HG02571 (cell line): ENCODE measurements around the gene SNURF.
"Not testable (repeated sequence)": the region's sequence is repeated elsewhere in the genome, so short reads cannot be mapped to it uniquely, and the experiment has no call there.

Experiments used
- ATAC-seq: cut with Tn5 transposase; IDR thresholded peaks from one replicate; pipeline ENCODE4 v1.9.1; 2021; ENCODE audit warnings: mild to moderate bottlenecking, moderate library complexity; ENCODE audit not compliant: unreplicated experiment

The SNURF gene

DNA sequence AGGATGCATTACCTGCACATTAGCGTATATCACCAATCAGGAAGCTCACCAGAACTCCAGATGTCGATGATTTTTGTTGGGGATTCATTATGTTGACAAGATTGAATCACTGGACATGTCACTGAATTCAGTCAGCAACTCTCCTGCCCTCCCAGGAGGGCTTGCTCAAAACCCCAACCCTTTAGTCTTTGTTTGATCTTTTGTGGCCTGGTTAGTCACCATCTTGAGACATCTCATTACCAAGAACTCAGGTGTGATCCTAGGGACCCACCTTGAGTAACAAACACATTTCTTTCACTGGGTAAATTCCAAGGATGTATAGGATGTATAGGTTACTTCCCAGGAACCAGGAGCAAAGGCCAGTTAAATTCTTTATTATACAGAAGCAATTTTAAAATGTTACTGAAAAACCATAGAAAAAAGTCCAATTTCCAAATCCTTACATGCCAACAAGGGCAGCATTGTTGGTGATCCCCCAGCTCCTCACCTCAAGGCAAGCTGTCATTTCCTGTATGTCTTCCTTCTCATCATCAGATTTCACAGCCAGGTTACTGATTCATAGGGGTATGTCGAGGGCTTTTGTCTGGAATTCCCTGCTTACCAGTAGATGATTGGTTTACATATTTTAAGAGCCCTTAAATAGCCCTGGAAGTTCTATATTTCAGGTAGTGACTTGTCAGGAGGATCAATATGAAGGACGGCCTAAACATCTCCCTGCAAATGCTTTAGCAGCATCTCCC lies 11.7 kb downstream of the SNURF start:
- ATAC-seq = no peak

- no peak for ATAC-seq
Measured at GRCh38 chr15:24971052-24971451, 16.3 kb downstream of the SNURF start.

GRCh38 chr15:24971772-24972171 lies 17.0 kb downstream of the SNURF start:
- ATAC-seq = no peak

DNA sequence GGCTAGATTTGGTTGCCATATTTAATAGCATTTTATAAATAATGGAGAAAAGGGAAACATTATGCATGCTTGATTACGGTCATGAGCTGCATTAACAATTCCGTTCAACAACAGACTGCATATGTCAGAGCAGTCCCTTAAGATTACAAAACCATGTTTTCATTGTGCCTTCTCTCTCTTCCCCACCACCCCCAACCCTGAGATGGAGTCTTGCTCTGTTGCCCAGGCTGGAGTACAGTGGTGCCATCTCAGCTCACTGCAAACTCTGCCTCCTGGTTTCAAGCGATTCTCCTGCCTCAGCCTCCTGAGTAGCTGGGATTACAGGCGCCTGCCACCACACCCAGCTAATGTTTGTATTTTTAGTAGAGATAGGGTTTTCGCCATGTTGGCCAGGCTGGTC lies 17.9 kb downstream of the SNURF start:
- not testable (repeated sequence) for ATAC-seq

GRCh38 chr15:24976932-24977331 lies 22.1 kb downstream of the SNURF start:
- no peak for ATAC-seq

DNA sequence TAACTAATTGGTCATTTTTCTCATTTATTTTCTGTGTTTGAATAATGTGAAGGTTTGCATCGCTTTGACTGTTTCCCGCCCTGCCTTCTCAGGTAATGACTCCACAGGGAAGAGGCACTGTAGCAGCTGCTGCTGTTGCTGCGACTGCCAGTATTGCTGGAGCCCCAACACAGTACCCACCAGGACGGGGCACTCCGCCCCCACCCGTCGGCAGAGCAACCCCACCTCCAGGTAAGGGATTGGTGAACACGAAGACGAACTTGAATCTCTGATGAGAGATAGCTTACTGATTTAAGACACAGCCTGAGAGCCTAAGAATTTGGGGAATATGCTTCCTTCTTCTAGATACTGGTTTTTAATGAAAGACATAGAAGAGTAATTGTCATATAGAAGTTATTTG lies 22.9 kb downstream of the SNURF start:
- ATAC-seq = no peak

GRCh38 chr15:24985224-24985623 lies 30.4 kb downstream of the SNURF start:
- no peak for ATAC-seq

DNA sequence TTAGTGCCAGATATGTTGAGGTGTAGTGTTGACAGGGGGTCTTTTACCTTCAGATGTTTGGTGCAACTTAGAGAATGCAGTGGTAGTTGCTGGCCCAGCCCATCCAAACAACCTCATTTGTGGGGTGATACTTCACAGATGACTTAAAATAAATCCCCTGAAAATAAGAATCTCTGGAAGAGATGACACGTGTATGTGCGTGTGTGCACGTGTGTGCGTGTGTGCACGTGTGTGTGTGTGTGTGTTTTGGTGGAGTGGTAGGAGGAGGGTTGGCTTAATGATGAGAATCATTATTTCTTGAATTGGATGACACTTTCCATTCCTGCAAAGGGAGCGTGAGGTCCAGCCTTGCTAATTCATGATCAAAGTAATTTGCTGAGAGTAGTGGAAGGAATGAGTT lies 31.9 kb downstream of the SNURF start:
- ATAC-seq = no peak
